Measurements from ENCODE around the gene RNF44.

The RNF44 gene

DNA sequence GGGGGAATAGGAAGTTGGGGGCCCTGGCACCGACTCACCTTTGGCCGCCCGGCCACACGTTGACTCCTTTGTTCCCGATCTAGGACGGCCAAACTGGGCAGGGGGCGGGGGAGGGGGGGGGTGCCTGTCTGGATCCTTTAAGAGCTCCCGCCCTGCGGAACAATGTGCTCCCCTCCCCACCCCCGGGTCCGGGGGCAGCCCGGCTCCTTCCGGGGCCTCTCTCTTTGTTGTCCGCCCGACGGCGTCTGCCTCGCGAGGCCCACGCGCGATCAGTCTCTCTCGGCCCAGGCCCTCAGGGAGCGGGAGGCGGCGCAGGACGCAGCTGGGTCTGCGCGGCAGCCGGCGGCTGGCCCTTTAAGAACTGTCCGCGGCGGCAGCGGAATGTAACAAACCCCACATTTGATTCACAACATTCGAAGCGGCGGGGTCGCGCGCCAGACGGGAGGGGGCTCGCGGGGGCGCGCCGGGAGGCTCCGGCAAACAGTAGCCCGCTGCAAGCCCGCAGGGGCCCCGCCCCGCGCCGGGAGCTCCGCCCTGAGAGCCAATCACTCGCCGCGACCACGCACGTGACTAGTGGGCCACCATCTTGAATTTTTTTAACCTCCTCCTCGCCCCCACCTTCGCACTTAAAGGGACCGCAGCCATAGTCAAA, at the start of gene RNF44:
TSS of gene RNF44 (minus strand) at position 501 of the 652 bp plus-strand sequence. CDS start 4,930 bp downstream, outside the sequence.
- peak; percentile 84 to 99 (median 97) for DNase-seq

- no peak for DNase-seq
Observed at GRCh38 chr5:176583076-176583475, 45.9 kb upstream of the RNF44 start.

- DNase-seq = no peak
Observed at GRCh38 chr5:176581361-176581760, 44.2 kb upstream of the RNF44 start.

DNA sequence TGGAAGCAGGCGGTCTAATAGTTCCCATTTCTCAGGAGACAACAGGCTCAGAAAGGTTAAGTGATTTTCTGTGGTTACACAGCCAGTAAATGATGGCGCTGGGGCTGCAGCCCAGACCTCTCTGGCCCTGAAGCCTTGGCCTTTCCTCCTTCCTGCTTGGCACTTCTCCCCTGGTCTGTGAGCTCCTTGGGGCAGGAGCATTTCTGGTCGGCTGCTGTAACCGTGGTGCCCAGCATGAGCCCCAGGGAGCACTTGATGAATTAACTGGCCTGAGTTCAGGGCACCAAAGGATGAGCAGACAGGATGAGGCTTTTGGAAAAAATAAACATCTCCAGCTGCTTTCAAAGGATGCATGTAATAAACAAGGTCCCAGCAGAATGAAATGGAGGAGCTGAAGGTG, 42.1 kb upstream of the RNF44 start:
- no peak for DNase-seq

- peak in 2 of 51 donors; percentile 5 to 14 for DNase-seq
Observed at GRCh38 chr5:176578391-176578808, 41.2 kb upstream of the RNF44 start.

GRCh38 chr5:176577312-176578176, 40.3 kb upstream of the RNF44 start:
- peak in 5 of 51 donors; percentile 4 to 32 (median 11) for DNase-seq

DNA sequence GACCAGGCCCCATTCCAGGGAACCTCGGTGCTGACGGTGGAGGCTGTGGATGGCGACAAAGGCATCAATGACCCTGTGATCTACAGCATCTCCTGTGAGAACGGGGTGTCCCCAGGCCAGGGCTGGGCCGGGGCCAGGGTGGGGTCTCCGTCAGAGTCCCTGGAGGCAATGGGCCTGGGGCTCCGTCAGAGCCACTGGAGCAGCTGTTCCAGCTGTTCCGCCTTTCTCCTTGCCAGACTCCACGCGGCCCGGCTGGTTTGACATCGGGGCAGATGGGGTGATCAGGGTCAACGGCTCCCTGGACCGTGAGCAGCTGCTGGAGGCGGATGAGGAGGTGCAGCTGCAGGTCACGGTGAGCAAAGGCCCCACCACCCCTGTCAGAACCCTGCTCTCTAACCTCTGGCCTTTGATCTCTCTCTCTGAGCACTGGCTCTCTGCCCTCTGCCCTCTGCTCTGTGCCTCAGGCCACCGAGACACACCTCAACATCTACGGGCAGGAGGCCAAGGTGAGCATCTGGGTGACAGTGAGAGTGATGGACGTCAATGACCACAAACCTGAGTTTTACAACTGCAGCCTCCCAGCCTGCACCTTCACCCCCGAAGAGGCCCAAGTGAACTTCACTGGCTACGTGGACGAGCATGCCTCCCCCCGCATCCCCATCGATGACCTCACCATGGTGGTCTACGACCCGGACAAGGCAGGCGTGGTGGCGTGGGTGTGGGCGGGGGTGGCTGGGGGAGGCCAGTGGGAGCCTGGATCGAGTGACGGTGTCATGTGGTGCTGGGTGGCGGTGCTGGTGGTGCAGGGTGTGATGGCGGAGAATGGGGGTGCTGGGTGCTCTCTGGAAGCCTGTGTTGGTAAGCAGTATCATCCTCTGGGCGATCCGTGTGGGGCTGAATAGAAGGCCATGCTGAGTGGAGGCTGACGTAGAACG, 38.6 kb upstream of the RNF44 start:
- DNase-seq = no peak

DNA sequence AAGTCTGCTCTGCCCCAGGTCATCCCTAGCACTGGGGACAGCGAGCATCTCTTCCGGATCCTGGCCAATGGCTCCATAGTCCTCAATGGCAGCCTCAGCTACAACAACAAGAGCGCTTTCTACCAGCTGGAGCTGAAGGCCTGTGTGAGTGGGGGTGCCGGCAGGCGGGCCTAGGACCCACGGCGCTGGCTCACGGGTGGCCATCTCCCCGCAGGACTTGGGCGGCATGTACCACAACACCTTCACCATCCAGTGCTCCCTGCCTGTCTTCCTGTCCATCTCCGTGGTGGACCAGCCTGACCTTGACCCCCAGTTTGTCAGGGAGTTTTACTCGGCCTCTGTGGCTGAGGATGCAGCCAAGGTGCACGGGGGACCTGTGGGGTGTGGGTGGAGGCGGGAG, 37.9 kb upstream of the RNF44 start:
- DNase-seq = no peak

- no peak for DNase-seq
Observed at GRCh38 chr5:176574297-176574591, 37.0 kb upstream of the RNF44 start.

- peak in 48 of 51 donors; percentile 2 to 81 (median 50) for DNase-seq
Observed at GRCh38 chr5:176573564-176574296, 36.5 kb upstream of the RNF44 start.

DNA sequence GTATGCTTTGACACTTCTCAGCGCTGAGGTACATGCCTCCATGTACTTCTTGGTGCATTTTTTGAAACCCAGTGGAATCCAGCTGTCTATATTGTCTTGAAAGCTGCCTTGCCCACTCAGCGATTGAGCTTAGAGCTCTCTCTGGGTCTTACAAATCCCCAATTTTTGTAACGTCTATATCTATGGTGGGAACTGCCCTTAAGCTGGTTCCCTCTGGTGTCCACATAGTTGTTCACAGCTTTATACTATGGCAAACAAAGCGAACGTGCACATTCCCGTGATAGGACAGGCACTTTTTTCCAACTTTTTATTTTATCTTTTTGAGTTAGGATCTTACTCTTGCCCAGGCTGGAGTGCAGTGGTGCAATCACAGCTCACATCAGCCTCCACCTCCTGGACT, 32.8 kb upstream of the RNF44 start:
- DNase-seq = no peak

- DNase-seq = no peak
Observed at GRCh38 chr5:176568657-176569056, 31.5 kb upstream of the RNF44 start.

GRCh38 chr5:176565760-176566288, 28.6 kb upstream of the RNF44 start:
- DNase-seq = no peak

DNA sequence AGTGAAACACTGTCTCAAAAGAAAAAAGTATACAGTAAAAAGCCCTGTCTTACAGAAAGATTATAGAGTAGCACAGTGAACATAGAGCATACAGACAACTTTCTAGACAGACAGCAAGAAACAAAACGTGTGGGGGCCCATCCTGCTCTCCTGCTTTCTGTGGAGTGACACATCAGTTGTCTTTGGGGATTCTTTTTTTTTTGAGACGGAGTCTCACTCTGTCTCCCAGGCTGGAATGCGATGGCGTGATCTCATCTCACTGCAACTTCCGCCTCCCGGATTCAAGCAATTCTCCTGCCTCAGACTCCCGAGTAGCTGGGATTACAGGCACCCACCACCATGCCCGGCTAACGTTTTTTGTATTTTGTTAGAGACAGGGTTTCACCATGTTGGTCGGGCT, 26.8 kb upstream of the RNF44 start:
- DNase-seq = no peak

DNA sequence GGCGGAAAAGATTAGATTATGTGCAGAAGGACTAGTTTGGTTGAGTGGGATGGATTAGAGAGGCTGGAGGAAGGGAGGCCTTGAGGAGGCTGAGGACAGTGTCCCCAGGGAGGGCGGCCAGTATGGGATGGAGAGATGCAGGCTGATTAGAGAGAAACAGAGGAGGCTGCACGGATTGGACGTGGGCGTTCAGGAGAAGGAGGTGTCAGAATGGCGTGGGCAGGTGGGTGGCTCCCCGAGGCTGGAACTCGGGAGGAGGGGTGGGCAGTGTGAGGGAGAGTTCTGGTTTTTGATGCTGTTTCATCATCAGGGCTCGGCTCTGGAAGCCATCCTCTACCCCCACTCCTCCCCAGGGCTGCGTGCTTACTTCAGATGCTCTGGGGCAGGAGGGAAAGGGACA, 25.0 kb upstream of the RNF44 start:
- DNase-seq = no peak

- no peak for DNase-seq
Observed at GRCh38 chr5:176561259-176561658, 24.1 kb upstream of the RNF44 start.

- no peak for DNase-seq
Observed at GRCh38 chr5:176560364-176560763, 23.2 kb upstream of the RNF44 start.

DNA sequence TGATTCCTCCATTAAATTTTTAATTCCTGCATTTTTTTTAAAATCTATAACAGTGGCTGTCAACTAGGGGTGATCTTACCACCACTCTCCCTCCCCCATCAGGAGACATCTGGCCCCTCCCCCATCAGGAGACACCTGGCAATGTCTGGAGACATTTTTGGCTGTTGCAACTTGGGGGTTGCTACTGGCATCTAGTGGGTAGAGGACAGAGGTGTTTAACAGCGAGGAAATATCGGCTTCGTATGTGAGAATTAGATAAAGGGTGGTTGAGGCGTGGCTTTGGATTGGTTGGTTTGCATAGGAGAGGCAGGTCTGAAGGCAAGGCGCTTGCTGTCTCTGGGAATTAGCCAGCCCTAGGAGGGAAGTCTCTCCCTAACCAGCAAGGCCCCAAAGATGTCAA, 22.5 kb upstream of the RNF44 start:
- DNase-seq = no peak

GRCh38 chr5:176557846-176558245, 20.6 kb upstream of the RNF44 start:
- no peak for DNase-seq

GRCh38 chr5:176553260-176554085, 16.3 kb upstream of the RNF44 start:
- no peak for DNase-seq

Data from hypothalamus (tissue), 51 donors.